Stimulated activated CD4-positive, alpha-beta T cell treated with anti-CD3 and anti-CD28 coated beads, Interleukin-4, amount 100 ng/mL, for 4 hours (primary cell): Measurements from ENCODE around the gene IRF2BPL.
A peak's percentile ranks its signal among the peaks of the same experiment; 100 is the strongest.
"Not testable (repeated sequence)": the region's sequence is repeated elsewhere in the genome, so short reads cannot be mapped to it uniquely, and the experiment has no call there.

ENCODE experiments used
- DNase-seq, 2 experiments: peaks; one replicate each; pipeline ENCODE4 v3.0.0-alpha.2; 2020

IRF2BPL gene

GRCh38 chr14:77033622-77034589, 5.4 kb upstream of the IRF2BPL start:
- peak; percentile 76 to 79 for DNase-seq

- peak; percentile 70 to 84 for DNase-seq
These were observed 4.5 kb upstream of the IRF2BPL start for GRCh38 chr14:77032844-77033621.

DNA sequence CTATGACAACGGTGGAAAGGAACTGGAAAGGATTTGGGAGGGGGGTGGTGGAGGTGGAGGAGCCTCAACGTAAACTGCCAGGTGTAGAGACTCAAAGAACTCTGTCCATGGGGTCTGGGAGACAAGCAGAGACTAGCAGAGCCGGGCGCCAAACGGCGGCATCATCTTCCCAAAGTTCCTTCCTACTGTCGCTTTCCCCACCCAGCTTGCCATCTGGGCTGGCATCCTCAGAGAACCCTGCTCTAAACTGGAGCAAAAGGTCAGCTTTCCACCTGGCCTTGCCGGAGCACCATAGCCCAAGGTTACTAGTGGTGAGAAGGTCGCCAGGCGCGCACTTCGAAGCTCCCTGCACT, 4.0 kb upstream of the IRF2BPL start:
- no peak for DNase-seq

GRCh38 chr14:77031759-77032490, 3.4 kb upstream of the IRF2BPL start:
- no peak for DNase-seq

GRCh38 chr14:77027538-77028383, 747 bp downstream of the IRF2BPL start:
- DNase-seq = peak; percentile 63 to 72

GRCh38 chr14:77026930-77027537, 1.5 kb downstream of the IRF2BPL start:
- DNase-seq = peak; percentile 41 to 51

DNA sequence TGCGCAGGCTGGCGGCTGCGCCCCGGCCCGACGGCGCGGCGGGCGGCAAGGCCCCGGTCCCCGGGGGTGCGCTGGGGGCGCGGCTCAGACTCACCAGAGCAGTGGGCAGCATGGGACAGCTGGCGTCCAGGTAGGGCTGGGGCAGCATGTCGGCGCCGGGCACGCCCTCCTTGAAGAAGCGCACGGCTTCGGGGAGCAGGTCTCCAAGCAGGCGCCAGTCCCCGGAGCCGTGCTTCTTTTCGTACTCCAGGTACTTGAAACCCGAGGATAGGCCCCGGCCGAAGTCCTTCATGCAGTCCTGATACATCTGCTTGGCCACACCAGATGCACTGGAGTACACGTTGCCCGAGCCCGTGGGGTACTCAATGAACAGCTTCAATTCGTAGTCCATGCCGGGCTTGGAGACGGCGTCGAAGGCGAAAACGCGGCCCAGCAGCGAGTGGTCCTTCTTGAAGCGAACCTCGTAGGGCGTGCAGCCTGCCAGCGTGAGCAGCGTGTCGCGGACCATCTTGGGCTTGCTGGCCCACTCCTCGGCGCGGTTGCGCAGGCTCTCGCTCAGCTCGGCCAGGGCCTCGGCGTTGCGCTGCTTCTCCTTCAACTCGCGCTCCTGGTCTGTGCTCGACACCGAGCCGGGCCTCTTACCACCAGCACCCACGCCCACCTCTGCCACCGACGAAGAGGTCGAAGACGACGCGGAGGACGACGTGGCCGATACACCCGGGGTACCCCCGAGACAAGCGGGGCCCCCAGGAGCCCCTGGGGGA, 2.2 kb downstream of the IRF2BPL start:
- no peak for DNase-seq

DNA sequence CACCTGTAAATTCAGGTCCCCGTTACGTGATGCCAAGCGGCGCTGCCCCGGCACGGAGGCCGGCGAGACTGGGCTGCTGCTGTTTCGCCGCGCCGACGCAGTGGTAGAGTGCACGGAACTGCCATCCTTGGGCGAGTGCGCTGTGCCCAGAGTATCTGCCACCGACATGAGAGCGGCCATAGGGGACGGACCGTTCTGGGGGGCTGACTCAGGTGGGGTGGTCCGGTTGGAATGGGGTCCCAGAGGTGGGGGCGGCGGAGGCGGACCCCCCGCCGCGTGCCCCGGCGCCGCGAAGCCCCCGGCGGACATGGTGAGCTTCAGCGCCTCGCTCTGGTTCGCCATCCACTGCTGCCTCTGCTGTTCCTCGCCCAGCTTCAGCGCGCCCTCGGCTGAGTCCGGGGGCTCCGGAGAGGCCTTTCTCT, 2.8 kb downstream of the IRF2BPL start:
- DNase-seq = no peak

- DNase-seq = peak; percentile 57 to 73
These were observed 4.3 kb downstream of the IRF2BPL start for GRCh38 chr14:77024171-77024691.

- peak; percentile 9 to 36 for DNase-seq
These were observed 5.2 kb downstream of the IRF2BPL start for GRCh38 chr14:77023001-77023996.

- DNase-seq = peak in 1 of 2 experiments; percentile 11
These were observed 6.2 kb downstream of the IRF2BPL start for GRCh38 chr14:77022236-77022852.

GRCh38 chr14:77021424-77021823, 7.1 kb downstream of the IRF2BPL start:
- not testable (repeated sequence) for DNase-seq

DNA sequence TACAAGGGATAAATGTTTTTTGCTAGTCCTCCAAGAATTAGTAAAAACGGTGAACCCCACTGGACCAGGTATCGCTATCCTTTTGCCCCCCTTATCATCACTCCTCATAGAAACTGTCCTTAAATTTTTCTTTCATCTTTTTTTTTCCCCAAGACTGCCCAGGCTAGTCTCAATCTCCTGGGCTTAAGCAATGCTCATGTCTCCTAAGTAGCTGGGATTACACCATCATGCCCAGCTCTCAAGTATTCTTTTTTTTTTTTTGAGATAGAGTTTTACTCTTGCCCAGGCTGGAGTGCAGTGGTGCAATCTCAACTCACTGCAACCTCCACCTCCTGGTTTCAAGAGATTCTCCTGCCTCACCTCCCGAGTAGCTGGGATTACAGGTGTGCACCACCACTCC, 9.7 kb downstream of the IRF2BPL start:
- no peak for DNase-seq

DNA sequence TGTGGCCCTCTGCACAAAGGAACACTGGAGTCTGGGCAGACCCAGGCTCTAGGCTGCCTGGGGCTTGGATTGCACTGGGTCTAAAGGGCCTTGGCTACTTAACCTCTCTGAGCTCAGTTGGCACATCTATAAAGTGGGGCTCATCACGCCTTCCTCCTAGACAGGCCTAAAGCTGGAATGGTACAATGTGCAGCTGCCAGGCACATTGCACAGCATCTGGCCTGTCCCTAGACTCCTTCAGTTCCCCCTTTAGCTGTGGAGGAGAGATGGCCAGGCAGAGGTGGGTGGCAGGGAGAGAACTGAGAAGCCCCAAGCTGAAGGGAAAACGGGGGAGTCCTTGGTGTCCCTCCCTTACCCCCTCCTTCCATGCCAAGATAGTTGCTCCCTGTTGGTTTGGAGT, 10.8 kb downstream of the IRF2BPL start:
- no peak for DNase-seq

DNA sequence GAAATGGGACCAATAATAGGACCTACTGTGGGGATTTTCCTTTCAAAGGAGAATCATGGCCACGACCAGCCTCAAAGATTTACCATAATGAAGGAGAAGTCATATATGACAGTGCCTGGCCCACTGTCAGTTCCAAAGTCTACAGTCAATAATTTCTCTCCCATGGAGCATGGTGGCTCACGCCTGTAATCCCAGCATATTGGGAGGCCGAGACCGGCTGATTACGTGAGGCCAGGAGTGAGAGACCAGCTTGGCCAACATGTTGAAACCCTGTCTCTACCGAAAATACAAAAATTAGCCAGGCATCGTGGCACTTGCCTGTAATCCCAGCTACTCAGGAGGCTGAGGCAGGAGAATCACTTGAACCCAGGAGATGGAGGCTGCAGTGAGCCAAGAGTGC, 13.8 kb downstream of the IRF2BPL start:
- no peak for DNase-seq

DNA sequence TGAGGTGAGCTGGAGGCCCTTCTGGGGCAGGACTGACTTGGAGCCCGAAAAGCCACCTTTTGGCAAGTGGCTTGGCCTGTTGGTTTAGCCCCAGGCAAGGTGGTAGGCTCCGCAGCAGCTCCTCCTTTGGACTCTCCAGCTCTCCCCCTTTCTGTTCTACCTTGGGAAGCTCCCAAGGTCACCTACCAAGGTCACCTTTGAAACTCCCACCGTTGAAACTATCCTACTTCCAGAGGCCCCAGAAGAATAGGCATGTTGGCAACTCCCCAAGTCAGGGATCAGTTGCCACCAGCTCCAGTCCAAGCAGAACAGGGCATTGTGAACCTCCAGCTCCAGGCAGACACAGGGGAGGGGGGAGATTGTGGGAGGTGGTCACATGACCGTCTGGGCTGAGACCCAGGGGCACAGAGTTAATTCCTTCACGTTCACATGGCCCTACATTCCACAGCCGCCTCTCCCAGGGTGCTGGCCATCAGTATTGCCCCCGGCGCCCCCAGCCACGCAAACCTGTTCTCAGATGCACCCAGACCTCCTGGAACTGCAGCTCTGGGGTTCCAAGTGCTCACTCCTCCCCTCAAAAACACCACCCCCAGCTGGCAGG, 14.4 kb downstream of the IRF2BPL start:
- DNase-seq = no peak

GRCh38 chr14:77012193-77012765, 16.2 kb downstream of the IRF2BPL start:
- DNase-seq = no peak

DNA sequence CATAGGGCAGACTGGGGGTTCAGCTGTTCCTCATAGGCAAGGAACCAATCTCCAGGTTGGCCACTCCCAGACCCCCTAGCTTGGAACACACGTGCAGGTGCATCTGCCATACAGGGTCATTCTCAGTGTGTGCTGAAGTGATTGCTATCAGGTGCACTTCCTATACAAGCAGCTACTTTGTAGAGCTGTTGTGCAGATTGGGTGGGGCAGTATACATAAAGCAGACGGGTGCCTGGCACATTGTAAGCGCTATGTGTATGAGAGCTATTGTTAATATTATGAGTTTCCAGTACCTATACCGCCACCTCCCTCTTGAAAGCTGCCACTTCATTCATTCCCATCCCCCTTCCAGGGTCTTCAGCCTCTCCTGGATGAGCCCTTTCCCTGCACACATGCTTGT, 17.3 kb downstream of the IRF2BPL start:
- no peak for DNase-seq
